ENCODE results near the gene ZNF362. TPM values are rescaled to one million over a fixed set of nuclear protein-coding genes. Genes with fewer than 3 reads are reported as not detected.

The ZNF362 gene
- total RNA-seq, 1 donor from 2014 or later: 110 TPM

- Mint-ChIP-seq H3K9me3 (ENCODE audit: unreplicated experiment) (no peaks in the 10 kb centered on the region), H3K4me3 (ENCODE audit: unreplicated experiment) (no peak overlapping the region), H3K27me3 (ENCODE audit: unreplicated experiment) (no peaks in the 10 kb centered on the region), H3K4me1 (ENCODE audit: unreplicated experiment) (peaks cover 44% of the 10 kb centered on the region), H3K27ac (ENCODE audit: unreplicated experiment) (no peak overlapping the region), H3K36me3 (ENCODE audit: unreplicated experiment) (peaks cover 27% of the 10 kb centered on the region)
- DNase-seq (ENCODE audit: extremely low spot score, unreplicated experiment): no peak
- TF ChIP-seq CTCF (IDR thresholded peaks at IDR 0.05): no peak
Measured at GRCh38 chr1:33270379-33270778, 14.1 kb downstream of the ZNF362 start.

- Mint-ChIP-seq H3K27me3 (ENCODE audit: unreplicated experiment) (no peaks in the 10 kb centered on the region), H3K36me3 (ENCODE audit: unreplicated experiment) (peaks cover 27% of the 10 kb centered on the region), H3K27ac (ENCODE audit: unreplicated experiment) (no peak overlapping the region), H3K4me1 (ENCODE audit: unreplicated experiment) (peaks cover 44% of the 10 kb centered on the region), H3K9me3 (ENCODE audit: unreplicated experiment) (no peaks in the 10 kb centered on the region), H3K4me3 (ENCODE audit: unreplicated experiment) (no peak overlapping the region)
- no peak for DNase-seq (ENCODE audit: extremely low spot score, unreplicated experiment)
- no peak for TF ChIP-seq CTCF (IDR thresholded peaks at IDR 0.05)
Measured at GRCh38 chr1:33270808-33271465, 14.6 kb downstream of the ZNF362 start.

- Mint-ChIP-seq H3K36me3 (ENCODE audit: unreplicated experiment) (peaks cover 30% of the 10 kb centered on the region), H3K4me1 (ENCODE audit: unreplicated experiment) (peaks cover 40% of the 10 kb centered on the region), H3K27ac (ENCODE audit: unreplicated experiment) (peak overlapping the region; percentile 66), H3K27me3 (ENCODE audit: unreplicated experiment) (no peaks in the 10 kb centered on the region), H3K9me3 (ENCODE audit: unreplicated experiment) (no peaks in the 10 kb centered on the region), H3K4me3 (ENCODE audit: unreplicated experiment) (no peak overlapping the region)
- no peak for TF ChIP-seq CTCF (IDR thresholded peaks at IDR 0.05)
- no peak for DNase-seq (ENCODE audit: extremely low spot score, unreplicated experiment)
Measured at GRCh38 chr1:33271666-33272505, 15.6 kb downstream of the ZNF362 start.

GRCh38 chr1:33272509-33272908 is 16.2 kb downstream of the ZNF362 start:
- no peak for TF ChIP-seq CTCF (IDR thresholded peaks at IDR 0.05)
- no peak overlapping the region for H3K27ac Mint-ChIP-seq (ENCODE audit: unreplicated experiment)
- H3K36me3 Mint-ChIP-seq (ENCODE audit: unreplicated experiment): peaks cover 35% of the 10 kb centered on the region
- no peak for DNase-seq (ENCODE audit: extremely low spot score, unreplicated experiment)
- peaks cover 34% of the 10 kb centered on the region for H3K4me1 Mint-ChIP-seq (ENCODE audit: unreplicated experiment)
- H3K9me3 Mint-ChIP-seq (ENCODE audit: unreplicated experiment): no peaks in the 10 kb centered on the region
- H3K4me3 Mint-ChIP-seq (ENCODE audit: unreplicated experiment): no peak overlapping the region
- H3K27me3 Mint-ChIP-seq (ENCODE audit: unreplicated experiment): no peaks in the 10 kb centered on the region

- H3K27ac Mint-ChIP-seq (ENCODE audit: unreplicated experiment): no peak overlapping the region
- no peak overlapping the region for H3K4me3 Mint-ChIP-seq (ENCODE audit: unreplicated experiment)
- peaks cover 30% of the 10 kb centered on the region for H3K4me1 Mint-ChIP-seq (ENCODE audit: unreplicated experiment)
- DNase-seq (ENCODE audit: extremely low spot score, unreplicated experiment): no peak
- TF ChIP-seq CTCF (IDR thresholded peaks at IDR 0.05): no peak
- H3K9me3 Mint-ChIP-seq (ENCODE audit: unreplicated experiment): no peaks in the 10 kb centered on the region
- H3K27me3 Mint-ChIP-seq (ENCODE audit: unreplicated experiment): no peaks in the 10 kb centered on the region
- peaks cover 32% of the 10 kb centered on the region for H3K36me3 Mint-ChIP-seq (ENCODE audit: unreplicated experiment)
Measured at GRCh38 chr1:33272930-33273329, 16.6 kb downstream of the ZNF362 start.
